RWPE2 (cell line): ENCODE measurements around the gene RPRD1A.
"Not testable (repeated sequence)": the region's sequence is repeated elsewhere in the genome, so short reads cannot be mapped to it uniquely, and the experiment has no call there.

Source experiments
- ATAC-seq: fragments of 200-7000 bp; cut with Tn5 transposase; 3 replicates; pipeline ENCODE4 v1.9.1; 2021; ENCODE audit warnings: low read depth
- DNase-seq: peaks from one replicate; pipeline ENCODE4 v3.0.0-alpha.2; 2020; ENCODE audit warnings: low spot score
- H3K27ac ChIP-seq: fragments of 450-650 bp; 2 replicates; pipeline ENCODE4 v1.5.1; 2017; ENCODE audit warnings: mild to moderate bottlenecking; ENCODE audit not compliant: poor library complexity, severe bottlenecking
- H3K27me3 ChIP-seq: fragments of 250-450 bp; sonication (Bioruptor Pico); 2 replicates; pipeline ENCODE4 v1.5.1; 2021; ENCODE audit warnings: mild to moderate bottlenecking, moderate library complexity; ENCODE audit not compliant: insufficient read depth, poor library complexity, severe bottlenecking
- H3K36me3 ChIP-seq: fragments of 250-450 bp; sonication (Bioruptor Pico); 2 replicates; pipeline ENCODE4 v1.5.1; 2020; ENCODE audit warnings: low read depth, mild to moderate bottlenecking, moderate library complexity
- H3K4me1 ChIP-seq: fragments of 250-450 bp; sonication (Bioruptor Pico); 2 replicates; pipeline ENCODE4 v1.5.1; 2021; ENCODE audit warnings: mild to moderate bottlenecking, moderate library complexity; ENCODE audit not compliant: insufficient read depth, poor library complexity, severe bottlenecking
- H3K4me3 ChIP-seq: fragments of 250-450 bp; sonication (Bioruptor Pico); 2 replicates; pipeline ENCODE4 v1.5.1; 2021; ENCODE audit warnings: mild to moderate bottlenecking, moderate library complexity; ENCODE audit not compliant: severe bottlenecking
- H3K9me3 ChIP-seq: fragments of 250-450 bp; sonication (Bioruptor Pico); 2 replicates; pipeline ENCODE4 v1.5.1; 2021; ENCODE audit warnings: mild to moderate bottlenecking, moderate library complexity; ENCODE audit not compliant: severe bottlenecking
- TF ChIP-seq, protein P1 (sequence below): fragments of 450-650 bp; IDR thresholded peaks from one replicate; pipeline ENCODE4 v1.5.1; 2017; ENCODE audit warnings: mild to moderate bottlenecking, moderate library complexity; ENCODE audit not compliant: poor library complexity, severe bottlenecking

Gene RPRD1A

GRCh38 chr18:36101943-36102342 lies 34.6 kb upstream of the RPRD1A start:
- H3K36me3 ChIP-seq = no peaks in the 10 kb centered on the region
- no peak overlapping the region for H3K27ac ChIP-seq
- H3K27me3 ChIP-seq = no peaks in the 10 kb centered on the region
- H3K4me3 ChIP-seq = no peak overlapping the region
- no peaks in the 10 kb centered on the region for H3K9me3 ChIP-seq
- no peak for ATAC-seq
- TF ChIP-seq, protein P1, sequence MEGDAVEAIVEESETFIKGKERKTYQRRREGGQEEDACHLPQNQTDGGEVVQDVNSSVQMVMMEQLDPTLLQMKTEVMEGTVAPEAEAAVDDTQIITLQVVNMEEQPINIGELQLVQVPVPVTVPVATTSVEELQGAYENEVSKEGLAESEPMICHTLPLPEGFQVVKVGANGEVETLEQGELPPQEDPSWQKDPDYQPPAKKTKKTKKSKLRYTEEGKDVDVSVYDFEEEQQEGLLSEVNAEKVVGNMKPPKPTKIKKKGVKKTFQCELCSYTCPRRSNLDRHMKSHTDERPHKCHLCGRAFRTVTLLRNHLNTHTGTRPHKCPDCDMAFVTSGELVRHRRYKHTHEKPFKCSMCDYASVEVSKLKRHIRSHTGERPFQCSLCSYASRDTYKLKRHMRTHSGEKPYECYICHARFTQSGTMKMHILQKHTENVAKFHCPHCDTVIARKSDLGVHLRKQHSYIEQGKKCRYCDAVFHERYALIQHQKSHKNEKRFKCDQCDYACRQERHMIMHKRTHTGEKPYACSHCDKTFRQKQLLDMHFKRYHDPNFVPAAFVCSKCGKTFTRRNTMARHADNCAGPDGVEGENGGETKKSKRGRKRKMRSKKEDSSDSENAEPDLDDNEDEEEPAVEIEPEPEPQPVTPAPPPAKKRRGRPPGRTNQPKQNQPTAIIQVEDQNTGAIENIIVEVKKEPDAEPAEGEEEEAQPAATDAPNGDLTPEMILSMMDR = no peak
- DNase-seq = no peak
- no peaks in the 10 kb centered on the region for H3K4me1 ChIP-seq

DNA sequence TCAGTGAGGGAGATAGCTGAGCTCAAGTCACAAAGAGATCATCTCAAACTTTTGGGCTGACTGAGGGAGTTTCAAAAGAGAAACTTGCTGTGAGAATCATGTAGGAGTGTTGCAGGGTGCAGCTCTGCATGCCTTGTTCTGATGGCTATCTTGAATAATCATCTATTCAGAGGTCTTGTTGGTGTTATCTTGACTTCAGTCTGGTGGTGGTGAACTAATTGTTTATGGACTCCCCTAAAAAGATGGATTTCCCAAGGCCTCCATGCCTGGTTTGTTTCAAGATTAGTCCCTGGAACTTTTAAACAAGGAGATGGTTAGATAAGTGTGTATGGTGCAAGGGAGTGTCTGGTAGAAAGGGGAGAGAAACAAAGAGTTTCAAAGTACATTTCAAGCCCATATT lies 32.0 kb upstream of the RPRD1A start:
- DNase-seq (no peak), ATAC-seq (no peak)
- H3K27me3 ChIP-seq = no peaks in the 10 kb centered on the region
- TF ChIP-seq, protein P1 = no peak
- no peak overlapping the region for H3K27ac ChIP-seq
- H3K4me1 ChIP-seq = no peaks in the 10 kb centered on the region
- H3K4me3 ChIP-seq = no peak overlapping the region
- no peaks in the 10 kb centered on the region for H3K9me3 ChIP-seq
- H3K36me3 ChIP-seq = no peaks in the 10 kb centered on the region

- no peak overlapping the region for H3K4me3 ChIP-seq
- TF ChIP-seq, protein P1 = no peak
- DNase-seq = no peak
- no peaks in the 10 kb centered on the region for H3K9me3 ChIP-seq
- ATAC-seq = no peak
- H3K4me1 ChIP-seq = no peaks in the 10 kb centered on the region
- H3K27me3 ChIP-seq = no peaks in the 10 kb centered on the region
- H3K27ac ChIP-seq = no peak overlapping the region
- no peaks in the 10 kb centered on the region for H3K36me3 ChIP-seq
Observed at GRCh38 chr18:36096955-36097354, 29.6 kb upstream of the RPRD1A start.

DNA sequence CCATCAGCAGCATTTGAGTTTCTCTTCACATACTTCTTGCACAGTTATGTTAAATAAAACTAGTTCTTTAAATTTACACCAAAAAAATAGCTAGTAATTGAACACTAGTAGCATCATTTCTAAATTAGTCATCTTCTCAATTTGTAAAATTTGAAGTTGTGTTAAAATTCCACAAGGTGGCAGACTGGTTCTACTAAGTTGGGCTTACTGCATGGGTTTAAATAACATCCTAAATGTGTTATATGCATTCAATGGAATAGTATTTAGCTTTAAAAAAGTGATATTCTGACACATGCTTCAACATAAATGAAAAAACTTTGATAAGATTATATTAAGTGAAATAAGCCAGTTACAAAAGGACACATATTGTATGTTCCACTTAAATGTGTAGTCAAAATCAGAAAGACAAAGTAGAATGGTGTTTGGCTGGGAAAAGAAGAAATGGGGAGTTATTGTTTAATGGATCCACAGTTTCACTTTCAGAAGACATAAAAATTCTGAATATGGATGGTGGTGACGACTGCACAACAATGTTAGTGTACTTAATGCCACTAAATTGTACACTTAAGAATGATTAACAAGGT lies 28.7 kb upstream of the RPRD1A start:
- Histone ChIP-seq H3K27ac (no peak overlapping the region), H3K4me1 (no peaks in the 10 kb centered on the region), H3K4me3 (no peak overlapping the region), H3K36me3 (no peaks in the 10 kb centered on the region), H3K9me3 (no peaks in the 10 kb centered on the region), H3K27me3 (no peaks in the 10 kb centered on the region)
- TF ChIP-seq, protein P1 = peak; percentile 80
- DNase-seq (no peak), ATAC-seq (peak; percentile 31; the same call in 1 of the 3 replicates)

GRCh38 chr18:36094431-36094830 lies 27.1 kb upstream of the RPRD1A start:
- no peaks in the 10 kb centered on the region for H3K27me3 ChIP-seq
- no peak for DNase-seq
- H3K9me3 ChIP-seq = no peaks in the 10 kb centered on the region
- no peak overlapping the region for H3K4me3 ChIP-seq
- H3K27ac ChIP-seq = no peak overlapping the region
- TF ChIP-seq, protein P1 = no peak
- no peaks in the 10 kb centered on the region for H3K36me3 ChIP-seq
- no peaks in the 10 kb centered on the region for H3K4me1 ChIP-seq
- ATAC-seq = no peak

GRCh38 chr18:36092116-36092515 lies 24.8 kb upstream of the RPRD1A start:
- DNase-seq, H3K9me3 ChIP-seq, H3K27ac ChIP-seq, H3K4me1 ChIP-seq, H3K4me3 ChIP-seq, ATAC-seq, H3K27me3 ChIP-seq, H3K36me3 ChIP-seq: not testable (repeated sequence)
